Raji (cell line): Measurements from ENCODE around the gene PRKCA.

Experiments
- POLR2A ChIP-seq: IDR thresholded peaks from 2 replicates; pipeline ENCODE4 v1.6.1; 2011; ENCODE audit warnings: low read depth, low read length, control low read depth; ENCODE audit not compliant: insufficient read depth

The PRKCA gene

GRCh38 chr17:66337866-66338485 lies 35.6 kb downstream of the PRKCA start:
- TF ChIP-seq POLR2A: no peak

- no peak for TF ChIP-seq POLR2A
These were observed 36.5 kb downstream of the PRKCA start for GRCh38 chr17:66338937-66339336.

DNA sequence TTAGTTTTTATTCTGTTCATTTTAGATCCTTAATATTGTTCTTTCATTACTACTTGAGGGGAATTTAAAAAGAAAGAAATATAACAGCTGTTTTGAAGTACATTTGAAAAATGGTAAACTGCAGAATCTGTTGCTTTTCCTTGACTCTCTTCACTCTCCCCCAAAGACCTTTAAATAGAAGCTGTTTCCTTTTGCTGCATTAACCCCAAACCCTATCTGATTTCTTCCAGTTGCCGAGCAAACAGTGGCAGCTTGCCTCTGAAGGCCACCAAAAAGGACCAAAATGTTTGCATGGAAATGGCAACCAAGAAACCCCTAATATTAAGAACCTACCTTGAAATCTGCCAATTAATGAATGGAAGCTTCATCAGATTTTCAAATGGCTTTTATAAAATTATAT lies 37.1 kb downstream of the PRKCA start:
- TF ChIP-seq POLR2A: no peak

GRCh38 chr17:66340720-66341119 lies 38.3 kb downstream of the PRKCA start:
- no peak for TF ChIP-seq POLR2A

GRCh38 chr17:66341462-66341861 lies 39.0 kb downstream of the PRKCA start:
- no peak for TF ChIP-seq POLR2A

DNA sequence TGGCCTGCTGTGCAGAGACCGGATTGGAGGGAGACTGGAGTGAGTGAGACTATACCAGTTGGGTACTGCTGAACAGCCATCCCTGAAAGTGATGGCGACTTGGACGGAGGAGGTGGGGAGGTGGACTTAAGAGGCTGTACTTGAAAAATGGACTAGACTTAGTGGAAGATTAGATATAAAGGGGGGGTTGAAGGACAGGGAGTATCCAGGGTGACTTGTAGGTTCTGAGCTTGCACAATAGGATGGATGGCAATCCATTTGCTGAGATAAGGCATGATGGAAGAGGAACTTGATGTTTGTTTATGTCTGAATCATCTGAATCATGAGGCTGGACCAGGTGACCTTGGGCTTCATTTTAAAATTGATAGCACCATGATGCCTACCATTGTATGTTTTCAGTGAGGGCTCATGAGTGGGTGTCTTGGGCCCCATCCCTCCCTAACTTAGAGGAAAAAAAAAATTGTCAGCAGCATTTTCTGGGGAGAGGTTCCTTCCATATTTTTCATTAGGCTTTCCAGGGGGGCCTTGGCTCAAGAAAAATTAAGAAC lies 41.2 kb downstream of the PRKCA start:
- no peak for TF ChIP-seq POLR2A

DNA sequence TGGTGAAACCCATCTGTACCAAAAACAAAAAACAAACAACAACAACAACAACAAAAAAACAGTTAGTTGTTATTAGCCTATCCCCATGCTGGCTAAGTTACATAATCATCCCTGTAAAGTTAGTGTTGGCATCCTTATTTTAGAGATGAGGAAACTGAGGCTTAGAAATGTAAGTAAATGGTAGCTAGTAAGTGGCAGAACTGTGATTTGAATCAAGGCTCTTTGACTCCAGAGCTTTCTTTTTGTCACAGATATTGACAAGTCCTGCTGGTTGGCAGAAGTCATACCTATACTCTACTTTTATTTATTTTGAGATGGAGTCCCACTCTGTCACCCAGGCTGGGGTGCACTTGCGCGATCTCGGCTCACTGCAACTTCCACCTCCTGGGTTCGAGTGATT lies 42.1 kb downstream of the PRKCA start:
- TF ChIP-seq POLR2A: no peak

- no peak for TF ChIP-seq POLR2A
These were observed 42.9 kb downstream of the PRKCA start for GRCh38 chr17:66345264-66345663.

DNA sequence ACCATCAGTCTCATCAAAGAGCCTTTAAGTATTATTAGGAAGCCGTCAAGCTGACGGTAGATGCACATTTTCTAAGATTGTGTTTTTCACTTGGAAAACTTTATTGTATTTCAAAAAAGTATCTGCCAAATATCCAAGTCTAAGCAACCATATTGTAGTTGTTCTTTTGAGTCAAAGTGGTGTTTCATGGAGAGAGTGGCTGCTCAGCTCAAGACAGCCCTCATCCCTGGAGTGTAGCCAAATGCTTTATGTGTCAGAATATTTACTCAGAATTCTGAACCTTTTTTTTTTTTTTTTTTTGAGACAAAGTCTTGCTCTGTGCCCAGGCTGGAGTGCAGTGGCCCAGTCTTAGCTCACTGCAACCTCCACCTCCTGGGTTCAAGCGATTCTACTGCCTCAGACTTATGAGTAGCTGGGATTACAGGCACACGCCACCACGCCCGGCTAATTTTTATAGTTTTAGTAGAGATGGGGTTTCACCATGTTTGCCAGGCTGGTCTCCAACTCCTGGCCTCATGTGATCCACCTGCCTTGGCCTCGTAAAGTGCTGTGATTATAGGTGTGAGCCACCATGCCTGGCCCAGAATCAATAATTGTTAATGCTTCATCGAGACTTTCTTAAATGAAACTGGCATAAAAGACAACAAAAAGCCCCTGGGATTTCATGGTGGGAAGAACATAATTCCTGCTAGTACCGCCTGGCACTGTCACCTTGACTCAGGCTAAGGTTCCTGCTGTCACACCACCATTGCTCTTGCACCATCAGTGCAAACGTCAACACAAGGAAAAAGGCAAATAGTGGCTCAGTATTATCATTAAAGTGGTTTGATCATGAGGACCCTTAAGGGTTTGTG lies 45.5 kb downstream of the PRKCA start:
- no peak for TF ChIP-seq POLR2A

DNA sequence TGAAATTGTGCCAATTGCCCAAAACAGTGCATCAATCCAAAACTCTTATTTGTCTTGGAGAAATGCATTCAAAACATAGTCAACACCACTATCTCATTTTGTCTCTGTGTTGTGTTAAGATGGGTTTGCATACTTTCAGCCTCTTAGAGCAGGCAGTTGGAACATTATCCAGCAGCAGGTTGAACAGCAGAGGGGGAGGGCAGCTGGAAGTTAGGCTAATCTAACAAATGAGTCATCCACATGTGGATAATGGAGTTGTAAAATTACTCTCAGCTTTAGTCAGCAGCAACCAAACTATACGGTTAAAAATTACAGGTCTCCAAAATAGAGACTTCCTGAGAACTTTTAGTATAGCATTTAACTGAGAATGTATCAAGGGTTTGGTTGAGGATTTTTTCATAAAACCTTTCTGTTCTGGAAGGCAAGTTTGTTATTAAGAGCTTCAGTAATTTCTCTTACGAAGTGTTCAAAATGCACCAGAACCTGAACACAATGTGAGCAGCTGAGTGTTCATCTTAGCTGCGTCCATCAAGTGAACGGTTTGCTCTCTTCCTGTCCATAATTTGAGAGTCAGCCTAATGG lies 46.3 kb downstream of the PRKCA start:
- TF ChIP-seq POLR2A: no peak

GRCh38 chr17:66349521-66350254 lies 47.3 kb downstream of the PRKCA start:
- TF ChIP-seq POLR2A: no peak

DNA sequence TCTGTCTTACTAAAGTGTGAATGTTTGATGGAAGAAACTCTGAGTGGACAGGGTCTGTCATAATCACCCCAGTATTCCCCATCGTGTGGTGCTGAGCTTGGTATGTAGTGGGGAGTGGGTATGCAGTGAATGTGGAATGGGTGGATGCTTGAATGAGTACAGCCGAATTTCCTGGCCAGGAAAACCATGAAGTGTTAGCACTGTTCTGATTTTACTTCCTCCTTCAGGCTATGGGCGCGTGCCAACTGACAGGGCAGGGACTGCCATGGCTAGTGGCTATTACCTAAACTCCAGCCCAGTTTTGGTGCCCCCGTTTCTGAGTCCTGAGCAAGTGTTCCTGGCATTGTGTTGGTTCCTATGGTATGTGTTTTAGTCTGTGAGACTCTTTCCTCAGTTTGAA lies 48.6 kb downstream of the PRKCA start:
- no peak for TF ChIP-seq POLR2A

- TF ChIP-seq POLR2A: no peak
These were observed 49.3 kb downstream of the PRKCA start for GRCh38 chr17:66351701-66352100.

GRCh38 chr17:66353937-66354401 lies 51.6 kb downstream of the PRKCA start:
- no peak for TF ChIP-seq POLR2A

DNA sequence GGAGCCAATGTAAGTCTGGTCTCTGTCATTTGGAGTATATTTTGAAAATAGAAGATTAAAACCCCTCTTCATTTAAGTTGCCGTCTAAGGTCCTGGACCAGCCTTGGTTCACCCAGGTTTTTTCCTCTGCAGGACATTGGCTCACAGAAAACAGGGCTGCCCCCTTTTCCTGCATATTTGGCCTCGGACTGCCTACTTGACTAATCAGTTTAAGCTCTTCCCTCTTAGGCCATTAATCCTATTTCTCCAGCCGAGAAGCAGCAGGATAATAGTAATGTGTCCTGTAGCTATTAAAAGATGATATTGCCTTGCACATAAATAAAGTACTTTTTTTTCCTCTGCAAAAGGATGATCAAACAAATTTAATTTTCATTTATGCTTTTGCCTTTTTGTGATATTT lies 52.1 kb downstream of the PRKCA start:
- no peak for TF ChIP-seq POLR2A
